Fibroblast of lung (primary cell): Measurements from ENCODE around the gene MYDGF. TPM values are rescaled to one million over a fixed set of nuclear protein-coding genes. Genes with fewer than 3 reads are reported as not detected.

Experiments
- DNase-seq, 2 donors: peaks; one replicate each; pipeline versions ENCODE4 v3.0.0 to v3.0.0-alpha.2; 2010; ENCODE audit warnings: low read depth in 2 of 2
- H2AFZ ChIP-seq: 2 replicates; pipeline ENCODE4 v1.5.1; 2012; ENCODE audit warnings: low read length, control low read depth, inconsistent platforms
- H3K27ac ChIP-seq: 2 replicates; pipeline ENCODE4 v1.5.1; 2011; ENCODE audit warnings: low read length, control low read depth; ENCODE audit not compliant: insufficient read depth
- H3K27me3 ChIP-seq: 2 replicates; pipeline ENCODE4 v1.5.1; 2011; ENCODE audit warnings: mild to moderate bottlenecking, low read length; ENCODE audit not compliant: control insufficient read depth, insufficient read depth
- H3K36me3 ChIP-seq: 2 replicates; pipeline ENCODE4 v1.5.1; 2011; ENCODE audit warnings: low read length; ENCODE audit not compliant: control insufficient read depth, insufficient read depth
- H3K4me1 ChIP-seq: 2 replicates; pipeline ENCODE4 v1.5.1; 2011; ENCODE audit warnings: low read length; ENCODE audit not compliant: control insufficient read depth, insufficient read depth; ENCODE audit errors: extremely low read depth
- H3K4me2 ChIP-seq: 2 replicates; pipeline ENCODE4 v1.5.1; 2011; ENCODE audit warnings: low read length, control low read depth; ENCODE audit not compliant: insufficient read depth; ENCODE audit errors: extremely low read depth
- H3K4me3 ChIP-seq, 4 experiments: fragments of 200-600 bp in 1 of 4; sonication (generic) in 1 of 4; replicated peaks in 1 of 4; 2 replicates each; pipeline ENCODE4 v1.5.1; 2011 to 2016; ENCODE audit warnings: low read length in 4 of 4, low read depth in 3 of 4, mild to moderate bottlenecking in 3 of 4, control low read depth in 2 of 4, inconsistent platforms in 1 of 4, mixed read lengths in 1 of 4; ENCODE audit not compliant: insufficient read depth in 1 of 4; ENCODE audit errors: control extremely low read depth in 1 of 4
- H3K79me2 ChIP-seq: 2 replicates; pipeline ENCODE4 v1.5.1; 2012; ENCODE audit warnings: mild to moderate bottlenecking, low read length, inconsistent platforms; ENCODE audit not compliant: control insufficient read depth, insufficient read depth
- H3K9ac ChIP-seq: 2 replicates; pipeline ENCODE4 v1.5.1; 2011; ENCODE audit warnings: mild to moderate bottlenecking, low read length, control low read depth; ENCODE audit not compliant: insufficient read depth
- H3K9me3 ChIP-seq: 2 replicates; pipeline ENCODE4 v1.5.1; 2012; ENCODE audit warnings: low read depth, low read length; ENCODE audit not compliant: control insufficient read depth, insufficient read depth
- H4K20me1 ChIP-seq: 2 replicates; pipeline ENCODE4 v1.5.1; 2011; ENCODE audit warnings: low read length; ENCODE audit not compliant: control insufficient read depth, insufficient read depth; ENCODE audit errors: extremely low read depth
- EZH2 ChIP-seq: IDR thresholded peaks from 2 replicates; pipeline ENCODE4 v1.5.1; 2012; ENCODE audit warnings: low read length, control low read depth, mild to moderate bottlenecking; ENCODE audit errors: missing control alignments
- polyA plus RNA-seq, 2 donors: library from polyadenylated mRNA; depleted of rRNA in 1 of 2; stranded (reverse) in 1 of 2; unstranded in 1 of 2; fragments of >200 nt; gene quantifications; 2 replicates each; pipeline ENCODE4 v1.2.1, GENCODE V29; 2011 to 2012; ENCODE audit warnings: missing spikeins in 1 of 2
- total RNA-seq: library from RNA; depleted of rRNA; stranded (reverse); fragments of >200 nt; gene quantifications from 2 replicates; pipeline ENCODE4 v1.2.1, GENCODE V29; 2014
- TF ChIP-seq, protein P1 (sequence below), 2 donors: IDR thresholded peaks in 1 of 2; conservative IDR thresholded peaks in 1 of 2; 1 replicate in 1 of 2; 2 replicates in 1 of 2; pipeline ENCODE4 v1.5.1; 2011 to 2012; ENCODE audit warnings: low read length in 2 of 2, control low read depth in 1 of 2, inconsistent platforms in 1 of 2, low read depth in 1 of 2, mild to moderate bottlenecking in 1 of 2

The MYDGF gene
- total and polyA plus RNA-seq, 2 donors (not counting 1 experiment from before 2014, with no cell fraction given), result 167 to 181 TPM

DNA sequence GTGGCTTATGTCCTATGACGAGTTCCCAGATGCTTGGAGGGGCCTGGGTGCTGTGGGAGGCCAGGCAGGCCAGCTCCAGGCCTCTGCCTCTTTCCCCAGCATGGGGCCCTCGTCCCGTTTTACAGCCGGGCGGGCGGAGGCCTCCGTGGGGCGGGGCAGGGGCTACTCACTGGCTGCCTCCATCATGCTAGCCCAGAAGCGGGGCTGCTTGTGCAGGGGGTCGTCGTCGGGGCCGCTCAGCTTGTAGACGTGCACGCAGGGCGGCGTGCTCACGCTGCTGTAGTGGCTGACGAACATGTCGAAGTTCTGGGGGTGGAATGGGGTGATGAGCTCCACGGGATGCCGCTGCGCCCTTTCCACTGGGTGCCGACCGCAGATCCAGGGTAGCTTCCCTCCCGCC, 18.4 kb upstream of the MYDGF start:
- Histone ChIP-seq H3K36me3 (peaks cover 45% of the 10 kb centered on the region), H3K4me2 (no peak overlapping the region), H4K20me1 (no peaks in the 10 kb centered on the region), H3K9ac (no peak overlapping the region), H3K4me1 (no peaks in the 10 kb centered on the region), H3K27me3 (no peaks in the 10 kb centered on the region), H3K27ac (no peak overlapping the region), H3K9me3 (no peaks in the 10 kb centered on the region), H3K4me3 (no peak overlapping the region), H2AFZ (no peak overlapping the region), H3K79me2 (no peaks in the 10 kb centered on the region)
- no peak for DNase-seq
- no peak for TF ChIP-seq EZH2
- TF ChIP-seq, protein P1, sequence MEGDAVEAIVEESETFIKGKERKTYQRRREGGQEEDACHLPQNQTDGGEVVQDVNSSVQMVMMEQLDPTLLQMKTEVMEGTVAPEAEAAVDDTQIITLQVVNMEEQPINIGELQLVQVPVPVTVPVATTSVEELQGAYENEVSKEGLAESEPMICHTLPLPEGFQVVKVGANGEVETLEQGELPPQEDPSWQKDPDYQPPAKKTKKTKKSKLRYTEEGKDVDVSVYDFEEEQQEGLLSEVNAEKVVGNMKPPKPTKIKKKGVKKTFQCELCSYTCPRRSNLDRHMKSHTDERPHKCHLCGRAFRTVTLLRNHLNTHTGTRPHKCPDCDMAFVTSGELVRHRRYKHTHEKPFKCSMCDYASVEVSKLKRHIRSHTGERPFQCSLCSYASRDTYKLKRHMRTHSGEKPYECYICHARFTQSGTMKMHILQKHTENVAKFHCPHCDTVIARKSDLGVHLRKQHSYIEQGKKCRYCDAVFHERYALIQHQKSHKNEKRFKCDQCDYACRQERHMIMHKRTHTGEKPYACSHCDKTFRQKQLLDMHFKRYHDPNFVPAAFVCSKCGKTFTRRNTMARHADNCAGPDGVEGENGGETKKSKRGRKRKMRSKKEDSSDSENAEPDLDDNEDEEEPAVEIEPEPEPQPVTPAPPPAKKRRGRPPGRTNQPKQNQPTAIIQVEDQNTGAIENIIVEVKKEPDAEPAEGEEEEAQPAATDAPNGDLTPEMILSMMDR (conservative IDR thresholded peaks at IDR 0.05 in 1 of 2, IDR thresholded peaks at IDR 0.05 in 1 of 2; ENCODE audit: low read depth in 1 of 2, low read length in 2 of 2), result no peak

DNA sequence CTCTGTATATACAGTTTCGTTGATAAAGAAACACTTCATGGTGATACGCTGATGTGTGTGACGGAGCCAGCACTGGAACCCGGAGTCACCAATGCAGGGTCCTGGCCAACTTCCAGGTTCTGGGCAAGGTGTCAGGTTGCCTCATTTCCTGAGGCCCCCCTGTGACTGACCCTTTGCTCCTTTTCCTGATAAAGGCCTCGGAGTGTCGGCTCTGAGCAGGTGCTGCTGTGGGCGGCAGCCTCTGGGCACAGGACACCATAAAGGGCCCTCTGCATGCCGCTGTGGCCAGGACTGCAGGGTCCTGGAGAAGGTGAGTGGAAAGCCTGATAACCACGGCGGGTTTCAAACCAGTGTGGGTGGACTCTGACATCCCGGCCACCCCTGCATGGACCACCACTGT, 17.3 kb upstream of the MYDGF start:
- H3K27me3 ChIP-seq, result no peaks in the 10 kb centered on the region
- H3K4me1 ChIP-seq, result no peaks in the 10 kb centered on the region
- H3K4me3 ChIP-seq, result no peak overlapping the region
- no peak overlapping the region for H3K9ac ChIP-seq
- no peaks in the 10 kb centered on the region for H3K9me3 ChIP-seq
- TF ChIP-seq, protein P1 (conservative IDR thresholded peaks at IDR 0.05 in 1 of 2, IDR thresholded peaks at IDR 0.05 in 1 of 2; ENCODE audit: low read depth in 1 of 2, low read length in 2 of 2), result no peak
- TF ChIP-seq EZH2, result no peak
- no peak for DNase-seq
- peaks cover 45% of the 10 kb centered on the region for H3K36me3 ChIP-seq
- no peak overlapping the region for H3K27ac ChIP-seq
- no peak overlapping the region for H2AFZ ChIP-seq
- no peak overlapping the region for H3K4me2 ChIP-seq
- no peaks in the 10 kb centered on the region for H4K20me1 ChIP-seq
- H3K79me2 ChIP-seq, result no peaks in the 10 kb centered on the region

DNA sequence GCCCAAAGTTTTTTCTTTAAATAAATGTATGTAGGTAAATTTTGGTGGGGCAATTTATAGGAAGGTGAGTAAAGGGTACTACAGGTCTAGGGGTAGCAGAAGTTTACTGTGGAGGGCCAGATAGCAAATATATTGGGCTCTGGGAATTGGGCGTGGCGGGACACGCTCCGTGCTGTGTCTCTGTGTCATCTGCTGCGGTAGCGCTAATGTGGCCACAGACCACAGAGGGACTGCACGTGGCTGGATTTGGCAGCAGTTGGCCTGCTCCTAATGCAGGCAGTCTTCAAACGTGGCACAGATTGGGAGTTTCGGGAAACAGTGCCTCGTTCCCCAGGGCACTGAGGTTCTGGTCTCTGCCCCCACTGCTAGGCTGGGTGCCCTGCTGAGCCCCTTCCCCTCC, 16.6 kb upstream of the MYDGF start:
- Histone ChIP-seq H3K27me3 (no peaks in the 10 kb centered on the region), H2AFZ (no peak overlapping the region), H3K4me2 (no peak overlapping the region), H4K20me1 (no peaks in the 10 kb centered on the region), H3K4me1 (no peaks in the 10 kb centered on the region), H3K9me3 (no peaks in the 10 kb centered on the region), H3K36me3 (peaks cover 43% of the 10 kb centered on the region), H3K27ac (no peak overlapping the region), H3K79me2 (no peaks in the 10 kb centered on the region), H3K4me3 (no peak overlapping the region), H3K9ac (no peak overlapping the region)
- TF ChIP-seq, protein P1 (conservative IDR thresholded peaks at IDR 0.05 in 1 of 2, IDR thresholded peaks at IDR 0.05 in 1 of 2; ENCODE audit: low read depth in 1 of 2, low read length in 2 of 2), result no peak
- TF ChIP-seq EZH2, result no peak
- DNase-seq, result no peak
